ENCODE data around the gene MYBPH.

GRCh38 chr1:203156280-203156679 lies 19.3 kb downstream of the MYBPH start:
- no peak for TF ChIP-seq CTCF (IDR thresholded peaks at IDR 0.05)
- no peak for TF ChIP-seq POLR2A (IDR thresholded peaks at IDR 0.05)
